Esophagus squamous epithelium (tissue), 4 donors: ENCODE results near the gene RHBDD3.

Source experiments
- POLR2A ChIP-seq, 4 donors: fragments of 450-650 bp; IDR thresholded peaks; one replicate each; pipeline ENCODE4 v1.6.1; 2017; ENCODE audit warnings: antibody characterized with exemption in 4 of 4, mild to moderate bottlenecking in 4 of 4, moderate library complexity in 3 of 4
- TF ChIP-seq, protein P1 (sequence below), 6 experiments: fragments of 450-650 bp in 4 of 6; fragments of 200-600 bp in 2 of 6; sonication (generic) in 2 of 6; IDR thresholded peaks; one replicate each; pipeline ENCODE4 v1.5.1; 2016 to 2019; ENCODE audit warnings: antibody characterized with exemption in 6 of 6, mild to moderate bottlenecking in 4 of 6, moderate library complexity in 4 of 6

DNA sequence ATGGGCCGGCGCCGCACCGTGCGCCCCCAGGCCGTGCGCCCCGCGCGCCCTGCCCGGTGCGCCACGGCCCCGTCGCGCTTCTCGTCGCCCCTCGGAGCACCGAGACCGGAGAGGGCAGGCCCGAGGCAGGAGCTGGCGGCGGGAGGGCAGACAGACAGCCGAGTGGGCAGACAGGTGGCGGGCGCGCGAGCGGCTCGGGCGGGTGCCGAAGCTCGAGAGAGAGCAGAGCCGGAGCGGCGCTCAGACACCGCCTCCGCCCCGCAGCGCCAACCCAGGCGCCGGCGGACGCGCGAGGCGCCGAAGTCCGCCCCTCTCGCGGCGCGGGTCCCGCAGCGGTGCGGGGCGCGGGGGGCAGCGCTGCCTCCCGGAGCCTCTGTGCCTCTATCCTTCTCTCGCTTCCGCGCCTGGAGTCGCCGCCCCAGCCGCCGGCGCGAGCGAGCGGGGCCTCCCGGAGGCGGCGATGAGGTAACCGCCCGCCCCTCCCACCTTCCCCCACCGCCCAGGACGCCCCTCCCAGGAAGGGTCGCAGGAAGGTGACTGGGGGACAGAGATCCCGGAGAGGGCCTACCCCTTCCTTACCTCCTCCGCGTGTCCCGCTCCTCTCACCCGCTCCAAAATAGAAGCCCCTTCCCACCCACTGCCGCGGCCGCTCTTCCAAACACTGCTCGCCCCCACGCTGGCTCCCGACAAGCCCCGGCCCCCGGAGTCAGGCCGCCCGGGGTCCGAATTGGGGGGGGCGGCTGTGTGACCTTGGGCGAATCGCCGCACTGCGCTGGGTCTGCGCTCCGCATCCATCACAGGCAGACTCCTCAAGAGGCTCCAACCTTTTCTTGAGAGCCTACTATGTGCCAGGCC is 47.7 kb upstream of the RHBDD3 start, which contains the start of gene RASL10A:
- TF ChIP-seq POLR2A (IDR thresholded peaks at IDR 0.05), result no peak
- TF ChIP-seq, protein P1, sequence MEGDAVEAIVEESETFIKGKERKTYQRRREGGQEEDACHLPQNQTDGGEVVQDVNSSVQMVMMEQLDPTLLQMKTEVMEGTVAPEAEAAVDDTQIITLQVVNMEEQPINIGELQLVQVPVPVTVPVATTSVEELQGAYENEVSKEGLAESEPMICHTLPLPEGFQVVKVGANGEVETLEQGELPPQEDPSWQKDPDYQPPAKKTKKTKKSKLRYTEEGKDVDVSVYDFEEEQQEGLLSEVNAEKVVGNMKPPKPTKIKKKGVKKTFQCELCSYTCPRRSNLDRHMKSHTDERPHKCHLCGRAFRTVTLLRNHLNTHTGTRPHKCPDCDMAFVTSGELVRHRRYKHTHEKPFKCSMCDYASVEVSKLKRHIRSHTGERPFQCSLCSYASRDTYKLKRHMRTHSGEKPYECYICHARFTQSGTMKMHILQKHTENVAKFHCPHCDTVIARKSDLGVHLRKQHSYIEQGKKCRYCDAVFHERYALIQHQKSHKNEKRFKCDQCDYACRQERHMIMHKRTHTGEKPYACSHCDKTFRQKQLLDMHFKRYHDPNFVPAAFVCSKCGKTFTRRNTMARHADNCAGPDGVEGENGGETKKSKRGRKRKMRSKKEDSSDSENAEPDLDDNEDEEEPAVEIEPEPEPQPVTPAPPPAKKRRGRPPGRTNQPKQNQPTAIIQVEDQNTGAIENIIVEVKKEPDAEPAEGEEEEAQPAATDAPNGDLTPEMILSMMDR (IDR thresholded peaks at IDR 0.05), result no peak
